Hindlimb muscle (tissue), 1 donor: ENCODE data around the gene UBE4A. TPM values are rescaled to one million over a fixed set of nuclear protein-coding genes. Genes with fewer than 3 reads are reported as not detected.

ENCODE experiments used
- DNase-seq: peaks from one replicate; pipeline ENCODE4 v3.0.0-alpha.2; 2013
- polyA plus RNA-seq: library from polyadenylated mRNA; unstranded; fragments of 120-200 nt; gene quantifications from one replicate; pipeline ENCODE4 v1.2.1, GENCODE V29; 2013; ENCODE audit not compliant: insufficient read length

Gene UBE4A
- polyA plus RNA-seq, 1 donor = 22.2 TPM

GRCh38 chr11:118341815-118342489 lies 17.4 kb upstream of the UBE4A start:
- no peak for DNase-seq

- DNase-seq = no peak
Measured at GRCh38 chr11:118342503-118343161, 16.8 kb upstream of the UBE4A start, which contains the start of gene CD3D. CD3D (minus strand) TSS chr11:118342705; CDS start chr11:118342607, 98 bp downstream.

- DNase-seq = no peak
Measured at GRCh38 chr11:118343248-118343647, 16.2 kb upstream of the UBE4A start.

- DNase-seq = no peak
Measured at GRCh38 chr11:118343981-118344515, 15.4 kb upstream of the UBE4A start, which contains the start of gene CD3G. CD3G (plus strand) TSS chr11:118344344; CDS start chr11:118344424, 80 bp downstream.

GRCh38 chr11:118349475-118349874 lies 9.9 kb upstream of the UBE4A start:
- no peak for DNase-seq

GRCh38 chr11:118353084-118353710 lies 6.2 kb upstream of the UBE4A start:
- DNase-seq = no peak

GRCh38 chr11:118358071-118358470 lies 1.3 kb upstream of the UBE4A start:
- DNase-seq = no peak

GRCh38 chr11:118364956-118365615 lies 5.7 kb downstream of the UBE4A start:
- DNase-seq = no peak

GRCh38 chr11:118366287-118366686 lies 6.9 kb downstream of the UBE4A start:
- DNase-seq = no peak

- DNase-seq = no peak
Measured at GRCh38 chr11:118370774-118371173, 11.4 kb downstream of the UBE4A start.

- no peak for DNase-seq
Measured at GRCh38 chr11:118373263-118373662, 13.9 kb downstream of the UBE4A start.

- no peak for DNase-seq
Measured at GRCh38 chr11:118373871-118374270, 14.5 kb downstream of the UBE4A start.

- peak; percentile 12 for DNase-seq
Measured at GRCh38 chr11:118374729-118375128, 15.3 kb downstream of the UBE4A start.

- DNase-seq = no peak
Measured at GRCh38 chr11:118375978-118376377, 16.6 kb downstream of the UBE4A start.

GRCh38 chr11:118379497-118379896 lies 20.1 kb downstream of the UBE4A start:
- no peak for DNase-seq

- DNase-seq = no peak
Measured at GRCh38 chr11:118380571-118380970, 21.2 kb downstream of the UBE4A start.

- DNase-seq = no peak
Measured at GRCh38 chr11:118382954-118383353, 23.6 kb downstream of the UBE4A start.

- DNase-seq = no peak
Measured at GRCh38 chr11:118383657-118384056, 24.3 kb downstream of the UBE4A start.

- DNase-seq = no peak
Measured at GRCh38 chr11:118396097-118396501, 36.7 kb downstream of the UBE4A start.

- no peak for DNase-seq
Measured at GRCh38 chr11:118397448-118397847, 38.0 kb downstream of the UBE4A start.

- no peak for DNase-seq
Measured at GRCh38 chr11:118398791-118399559, 39.6 kb downstream of the UBE4A start.
